Epithelial cell of esophagus (primary cell): ENCODE results near the gene FBXW9.
"Not testable (repeated sequence)": the region's sequence is repeated elsewhere in the genome, so short reads cannot be mapped to it uniquely, and the experiment has no call there.

Experiments used
- DNase-seq: peaks from one replicate; pipeline ENCODE4 v3.0.0; 2010; ENCODE audit warnings: low read depth
- H3K4me3 ChIP-seq: 2 replicates; pipeline ENCODE4 v1.5.1; 2011; ENCODE audit warnings: mild to moderate bottlenecking, low read length, control low read depth
- TF ChIP-seq, protein P1 (sequence below): IDR thresholded peaks from 2 replicates; pipeline ENCODE4 v1.5.1; 2011; ENCODE audit warnings: low read depth, mild to moderate bottlenecking, low read length, control low read depth, inconsistent platforms; ENCODE audit not compliant: insufficient read depth; ENCODE audit errors: missing control alignments

The FBXW9 gene

DNA sequence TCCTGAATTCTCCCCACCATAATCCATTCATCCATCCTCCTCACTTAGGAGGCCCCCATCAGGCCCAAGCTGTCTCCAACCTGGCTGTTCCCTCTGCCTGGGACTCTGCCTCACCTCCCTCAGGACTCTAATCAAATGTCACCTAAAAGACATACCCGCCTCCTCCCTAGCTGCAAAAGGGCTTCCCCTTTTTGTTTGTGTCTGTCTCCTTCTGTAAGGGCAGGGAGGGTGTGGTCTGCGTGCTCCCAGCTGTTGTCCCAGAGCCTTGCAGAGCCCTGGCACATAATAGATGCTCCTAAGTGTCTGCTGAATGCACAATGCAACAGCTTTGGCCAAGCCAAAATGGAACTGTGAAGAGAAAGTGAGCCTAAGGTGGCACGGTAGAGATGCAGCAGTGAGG is 33.6 kb upstream of the FBXW9 start:
- DNase-seq = no peak
- TF ChIP-seq, protein P1, sequence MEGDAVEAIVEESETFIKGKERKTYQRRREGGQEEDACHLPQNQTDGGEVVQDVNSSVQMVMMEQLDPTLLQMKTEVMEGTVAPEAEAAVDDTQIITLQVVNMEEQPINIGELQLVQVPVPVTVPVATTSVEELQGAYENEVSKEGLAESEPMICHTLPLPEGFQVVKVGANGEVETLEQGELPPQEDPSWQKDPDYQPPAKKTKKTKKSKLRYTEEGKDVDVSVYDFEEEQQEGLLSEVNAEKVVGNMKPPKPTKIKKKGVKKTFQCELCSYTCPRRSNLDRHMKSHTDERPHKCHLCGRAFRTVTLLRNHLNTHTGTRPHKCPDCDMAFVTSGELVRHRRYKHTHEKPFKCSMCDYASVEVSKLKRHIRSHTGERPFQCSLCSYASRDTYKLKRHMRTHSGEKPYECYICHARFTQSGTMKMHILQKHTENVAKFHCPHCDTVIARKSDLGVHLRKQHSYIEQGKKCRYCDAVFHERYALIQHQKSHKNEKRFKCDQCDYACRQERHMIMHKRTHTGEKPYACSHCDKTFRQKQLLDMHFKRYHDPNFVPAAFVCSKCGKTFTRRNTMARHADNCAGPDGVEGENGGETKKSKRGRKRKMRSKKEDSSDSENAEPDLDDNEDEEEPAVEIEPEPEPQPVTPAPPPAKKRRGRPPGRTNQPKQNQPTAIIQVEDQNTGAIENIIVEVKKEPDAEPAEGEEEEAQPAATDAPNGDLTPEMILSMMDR = no peak
- H3K4me3 ChIP-seq = no peak overlapping the region

DNA sequence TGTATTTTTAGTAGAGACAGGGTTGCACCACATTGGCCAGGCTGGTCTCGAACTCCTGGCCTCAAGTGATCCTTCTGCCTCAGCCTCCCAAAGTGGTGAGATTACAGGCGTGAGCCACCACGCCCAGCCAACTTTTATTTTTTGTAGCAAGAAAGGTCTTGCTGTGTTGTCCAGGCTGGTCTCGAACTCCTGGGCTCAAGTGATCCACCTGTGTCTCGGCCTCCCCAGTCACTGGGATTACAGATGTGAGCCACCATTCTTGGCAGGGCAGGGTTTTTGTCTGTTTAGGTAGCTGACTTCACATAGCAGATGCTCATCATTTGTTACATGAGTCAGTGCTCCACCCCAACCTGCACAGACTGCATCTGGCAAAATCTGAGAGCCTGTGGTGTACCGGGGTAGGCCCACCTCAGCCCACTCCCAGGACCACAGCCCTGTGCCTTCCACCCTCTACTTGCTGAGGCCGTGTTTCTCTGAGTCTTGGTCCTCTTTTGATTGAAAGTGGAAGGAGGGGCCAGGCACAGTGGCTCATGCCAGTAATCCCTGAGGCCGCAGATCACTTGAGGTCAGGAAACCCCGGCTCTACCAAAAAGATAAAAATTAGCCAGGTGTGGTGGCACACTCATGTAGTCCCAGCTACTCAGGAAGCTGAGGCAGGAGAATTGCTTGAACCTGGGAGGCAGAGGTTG is 31.5 kb upstream of the FBXW9 start:
- peak; percentile 48 for DNase-seq
- H3K4me3 ChIP-seq = no peak overlapping the region
- TF ChIP-seq, protein P1 = no peak

DNA sequence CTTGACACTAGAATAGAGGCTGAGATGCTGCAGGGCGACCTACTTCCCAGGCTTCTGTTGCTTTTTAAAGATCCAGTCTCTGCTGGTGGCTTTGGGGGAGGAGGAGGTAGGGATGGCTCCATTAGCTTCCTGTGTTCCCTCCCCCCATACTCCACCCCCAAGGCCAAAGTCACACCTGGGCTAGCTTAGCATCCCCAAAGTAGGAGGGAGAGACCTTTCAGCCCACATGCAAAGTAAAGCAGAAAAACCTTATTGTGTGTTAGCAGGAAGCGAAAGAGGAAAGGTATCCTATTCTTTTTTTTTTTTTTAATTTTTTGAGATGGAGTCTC is 30.5 kb upstream of the FBXW9 start:
- DNase-seq = no peak
- no peak overlapping the region for H3K4me3 ChIP-seq
- TF ChIP-seq, protein P1 = no peak

DNA sequence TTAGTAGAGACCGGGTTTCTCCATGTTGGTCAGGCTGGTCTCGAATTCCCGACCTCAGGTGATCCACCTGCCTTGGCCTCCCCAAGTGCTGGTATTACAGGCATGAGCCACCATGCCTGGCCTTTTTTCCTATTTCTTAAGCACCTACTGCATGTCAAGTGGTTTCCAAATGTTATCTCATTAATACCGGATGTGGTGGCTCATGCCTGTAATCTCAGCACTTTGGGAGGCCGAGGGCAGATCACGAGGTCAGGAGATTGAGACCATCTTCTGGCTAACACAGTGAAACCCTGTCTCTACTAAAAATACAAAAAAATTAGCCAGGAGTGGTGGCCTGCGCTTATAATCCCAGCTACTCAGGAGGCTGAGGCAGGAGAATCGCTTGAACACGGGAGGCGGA is 29.2 kb upstream of the FBXW9 start:
- not testable (repeated sequence) for DNase-seq, H3K4me3 ChIP-seq

DNA sequence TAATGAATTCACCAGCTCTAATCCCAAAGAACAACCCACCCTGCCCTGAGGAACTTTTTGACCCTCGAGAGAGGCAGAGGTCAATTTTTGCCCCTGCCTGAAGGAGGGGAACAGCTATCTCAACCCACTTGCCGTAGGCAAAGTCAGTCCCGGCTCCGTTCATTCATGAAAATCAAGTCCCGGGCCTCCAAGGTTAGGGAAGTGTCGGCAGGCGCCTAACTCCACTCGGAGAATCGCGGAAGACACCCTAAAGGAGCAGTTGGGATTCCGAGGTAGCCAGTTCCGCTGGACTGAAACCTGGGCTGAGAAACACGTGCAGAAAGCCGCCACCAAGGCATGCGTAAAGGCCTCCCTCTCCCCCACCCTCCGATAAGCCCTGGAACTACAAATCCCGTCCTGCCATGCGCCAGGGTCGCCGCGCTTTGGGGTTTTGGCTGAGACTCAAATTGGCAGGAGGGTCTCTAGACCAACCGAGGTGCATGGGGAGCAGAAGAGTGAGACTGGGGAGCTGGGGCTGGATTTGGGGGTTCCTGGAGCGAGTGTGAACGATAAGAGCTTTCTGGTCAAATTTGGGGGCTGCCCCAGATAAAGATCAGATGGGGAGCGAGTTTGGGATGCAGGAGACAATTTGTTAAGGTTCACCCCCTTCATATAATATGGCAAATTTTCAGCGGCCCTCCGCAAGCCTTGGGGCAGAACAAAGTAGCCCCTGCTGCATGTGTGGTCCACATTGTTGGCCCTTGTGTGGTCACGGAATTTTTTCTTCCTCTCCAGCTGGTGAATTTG is 27.4 kb upstream of the FBXW9 start, which contains the start of gene TNPO2:
TNPO2 (minus strand) TSS at position 292 of the 786 bp plus-strand sequence. CDS start 2,955 bp downstream, outside the sequence.
- TF ChIP-seq, protein P1 = no peak
- DNase-seq = peak; percentile 73
- H3K4me3 ChIP-seq = peak within 1 kb of the TSS; percentile 99

DNA sequence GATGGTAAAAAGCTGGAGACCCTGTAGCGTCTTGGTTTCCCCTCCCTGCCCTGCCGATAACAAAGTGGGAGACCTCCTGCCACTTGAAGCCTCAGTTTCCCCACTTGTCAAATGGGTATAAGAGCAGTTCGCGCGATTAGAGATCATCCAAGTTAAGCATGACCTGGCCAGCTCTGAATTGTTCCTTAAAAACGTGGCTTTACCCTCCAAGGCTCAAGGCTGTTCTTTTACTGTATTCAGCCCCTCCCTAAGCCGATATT is 26.9 kb upstream of the FBXW9 start:
- H3K4me3 ChIP-seq = peak overlapping the region; percentile 99
- no peak for DNase-seq
- TF ChIP-seq, protein P1 = no peak

DNA sequence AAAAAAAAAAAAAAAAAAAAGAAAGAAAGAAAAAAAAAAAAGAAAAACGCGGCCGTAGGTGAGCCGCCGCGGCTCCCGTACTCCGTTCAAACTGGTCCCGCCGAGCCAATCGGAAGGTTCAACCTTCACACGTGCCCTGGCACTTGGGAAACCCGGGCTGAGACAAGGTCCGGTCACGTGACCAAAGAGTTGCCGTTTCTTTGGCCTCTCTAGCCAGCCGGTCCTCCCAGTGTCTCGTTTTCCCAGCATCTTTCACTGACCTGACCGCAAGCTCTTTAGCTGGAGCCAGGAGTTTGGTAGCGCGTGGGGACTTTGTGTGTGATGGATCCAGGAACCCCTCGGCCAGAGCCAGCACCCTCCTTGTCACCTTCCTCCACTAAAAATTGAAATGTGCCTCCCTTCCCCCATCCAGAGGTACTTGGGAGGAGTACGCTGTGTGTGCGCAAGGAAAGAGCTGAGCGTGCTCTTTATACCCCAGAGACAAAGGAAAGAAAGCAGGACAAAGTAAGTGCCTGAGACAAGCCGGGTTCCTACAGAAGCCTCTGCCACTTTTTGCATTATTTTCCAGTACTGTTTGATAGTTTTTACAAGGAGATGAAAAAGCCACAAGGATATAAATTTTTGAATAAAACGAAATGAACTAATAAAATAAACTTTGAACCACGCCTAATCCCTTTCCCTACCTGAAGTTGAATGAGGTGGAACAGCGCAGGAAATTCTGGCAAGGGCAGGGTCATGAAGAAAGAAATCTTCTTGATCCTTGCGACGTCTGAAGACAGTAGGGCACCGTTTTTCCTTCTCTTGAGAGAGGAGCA is 26.3 kb upstream of the FBXW9 start:
- TF ChIP-seq, protein P1 = no peak
- peak; percentile 100 for DNase-seq
- peak overlapping the region; percentile 99 for H3K4me3 ChIP-seq
